Ishikawa (cell line): ENCODE results near the gene FRS3.

Experiments
- CEBPB ChIP-seq: IDR thresholded peaks from 2 replicates; pipeline ENCODE4 v1.6.1; 2012
- CREB1 ChIP-seq: IDR thresholded peaks from 2 replicates; pipeline ENCODE4 v1.6.1; 2012; ENCODE audit warnings: low read depth
- EGR1 ChIP-seq: IDR thresholded peaks from 2 replicates; pipeline ENCODE4 v1.6.1; 2012
- EP300 ChIP-seq: IDR thresholded peaks from 2 replicates; pipeline ENCODE4 v1.6.1; 2012; ENCODE audit warnings: borderline replicate concordance
- FOXM1 ChIP-seq: IDR thresholded peaks from 2 replicates; pipeline ENCODE4 v1.6.1; 2012; ENCODE audit warnings: low read depth, borderline replicate concordance
- NFIC ChIP-seq: IDR thresholded peaks from 2 replicates; pipeline ENCODE4 v1.6.1; 2012
- RAD21 ChIP-seq: IDR thresholded peaks from 2 replicates; pipeline ENCODE4 v1.6.1; 2012; ENCODE audit warnings: low read depth
- TAF1 ChIP-seq: IDR thresholded peaks from 2 replicates; pipeline ENCODE4 v1.6.1; 2012; ENCODE audit warnings: low read depth, mild to moderate bottlenecking
- TCF12 ChIP-seq: IDR thresholded peaks from 2 replicates; pipeline ENCODE4 v1.6.1; 2012; ENCODE audit warnings: low read depth
- TEAD4 ChIP-seq: IDR thresholded peaks from 2 replicates; pipeline ENCODE4 v1.6.1; 2012
- YY1 ChIP-seq: IDR thresholded peaks from 2 replicates; pipeline ENCODE4 v1.6.1; 2012; ENCODE audit warnings: low read depth
- ZBTB7A ChIP-seq: IDR thresholded peaks from 2 replicates; pipeline ENCODE4 v1.6.1; 2012; ENCODE audit warnings: low read depth
- TF ChIP-seq, protein P1 (sequence below): IDR thresholded peaks from 2 replicates; pipeline ENCODE4 v1.6.1; 2012
- TF ChIP-seq, protein P2 (sequence below): IDR thresholded peaks from 2 replicates; pipeline ENCODE4 v1.6.1; 2012; ENCODE audit warnings: low read depth, mild to moderate bottlenecking
- TF ChIP-seq, protein P3 (sequence below): IDR thresholded peaks from 2 replicates; pipeline ENCODE4 v1.6.1; 2012

Gene FRS3

DNA sequence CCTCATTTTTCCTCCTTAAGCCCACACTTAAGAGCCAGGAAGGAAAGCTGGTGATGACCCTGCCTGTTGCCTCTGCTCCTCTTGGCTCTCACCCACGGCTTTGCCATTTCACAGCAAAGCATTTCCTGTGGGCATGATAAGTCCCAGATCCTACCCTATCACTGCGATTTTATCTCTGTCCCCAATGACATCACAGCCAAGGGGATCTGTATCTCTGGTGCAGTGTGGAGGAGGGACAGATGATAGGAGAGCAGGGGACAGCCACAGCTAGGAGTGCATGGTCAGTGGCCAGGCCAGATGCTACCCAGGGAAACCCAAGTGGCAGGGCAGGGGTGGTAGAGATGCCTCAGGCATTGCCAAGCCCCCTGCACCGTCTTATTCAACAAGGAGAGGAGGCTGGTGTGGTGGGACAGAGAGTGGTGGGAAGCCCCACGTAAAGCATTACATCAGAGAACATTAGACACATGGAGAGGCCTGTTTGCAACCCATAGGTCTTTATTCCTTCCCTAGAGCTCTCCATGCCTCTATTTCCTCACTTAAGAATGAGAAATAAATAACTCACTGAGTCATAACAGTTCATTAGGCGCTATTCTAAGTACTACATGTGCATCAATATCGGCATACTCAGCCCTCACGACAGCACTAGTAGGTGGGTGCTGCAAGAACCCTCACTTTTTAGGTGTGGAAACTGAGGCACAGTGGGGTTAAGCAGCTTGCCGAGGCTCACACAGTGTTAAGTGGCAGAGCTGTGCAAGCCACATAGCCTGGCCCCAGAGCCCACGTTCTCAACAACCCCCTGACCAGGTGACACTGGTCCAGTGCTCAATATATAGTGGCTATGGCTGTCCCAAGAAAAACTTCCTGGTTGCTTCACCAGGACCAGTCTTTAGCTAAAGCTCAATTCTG, 48.9 kb downstream of the FRS3 start:
- no peak for TF ChIP-seq EP300
- TF ChIP-seq YY1, result no peak
- no peak for TF ChIP-seq CREB1
- TF ChIP-seq, protein P1, sequence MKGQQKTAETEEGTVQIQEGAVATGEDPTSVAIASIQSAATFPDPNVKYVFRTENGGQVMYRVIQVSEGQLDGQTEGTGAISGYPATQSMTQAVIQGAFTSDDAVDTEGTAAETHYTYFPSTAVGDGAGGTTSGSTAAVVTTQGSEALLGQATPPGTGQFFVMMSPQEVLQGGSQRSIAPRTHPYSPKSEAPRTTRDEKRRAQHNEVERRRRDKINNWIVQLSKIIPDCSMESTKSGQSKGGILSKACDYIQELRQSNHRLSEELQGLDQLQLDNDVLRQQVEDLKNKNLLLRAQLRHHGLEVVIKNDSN, result no peak
- TF ChIP-seq EGR1, result no peak
- no peak for TF ChIP-seq TEAD4
- TF ChIP-seq NFIC, result no peak
- no peak for TF ChIP-seq CEBPB
- TF ChIP-seq RAD21, result no peak
- no peak for TF ChIP-seq TAF1
- no peak for TF ChIP-seq FOXM1
- TF ChIP-seq, protein P2, sequence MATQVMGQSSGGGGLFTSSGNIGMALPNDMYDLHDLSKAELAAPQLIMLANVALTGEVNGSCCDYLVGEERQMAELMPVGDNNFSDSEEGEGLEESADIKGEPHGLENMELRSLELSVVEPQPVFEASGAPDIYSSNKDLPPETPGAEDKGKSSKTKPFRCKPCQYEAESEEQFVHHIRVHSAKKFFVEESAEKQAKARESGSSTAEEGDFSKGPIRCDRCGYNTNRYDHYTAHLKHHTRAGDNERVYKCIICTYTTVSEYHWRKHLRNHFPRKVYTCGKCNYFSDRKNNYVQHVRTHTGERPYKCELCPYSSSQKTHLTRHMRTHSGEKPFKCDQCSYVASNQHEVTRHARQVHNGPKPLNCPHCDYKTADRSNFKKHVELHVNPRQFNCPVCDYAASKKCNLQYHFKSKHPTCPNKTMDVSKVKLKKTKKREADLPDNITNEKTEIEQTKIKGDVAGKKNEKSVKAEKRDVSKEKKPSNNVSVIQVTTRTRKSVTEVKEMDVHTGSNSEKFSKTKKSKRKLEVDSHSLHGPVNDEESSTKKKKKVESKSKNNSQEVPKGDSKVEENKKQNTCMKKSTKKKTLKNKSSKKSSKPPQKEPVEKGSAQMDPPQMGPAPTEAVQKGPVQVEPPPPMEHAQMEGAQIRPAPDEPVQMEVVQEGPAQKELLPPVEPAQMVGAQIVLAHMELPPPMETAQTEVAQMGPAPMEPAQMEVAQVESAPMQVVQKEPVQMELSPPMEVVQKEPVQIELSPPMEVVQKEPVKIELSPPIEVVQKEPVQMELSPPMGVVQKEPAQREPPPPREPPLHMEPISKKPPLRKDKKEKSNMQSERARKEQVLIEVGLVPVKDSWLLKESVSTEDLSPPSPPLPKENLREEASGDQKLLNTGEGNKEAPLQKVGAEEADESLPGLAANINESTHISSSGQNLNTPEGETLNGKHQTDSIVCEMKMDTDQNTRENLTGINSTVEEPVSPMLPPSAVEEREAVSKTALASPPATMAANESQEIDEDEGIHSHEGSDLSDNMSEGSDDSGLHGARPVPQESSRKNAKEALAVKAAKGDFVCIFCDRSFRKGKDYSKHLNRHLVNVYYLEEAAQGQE, result no peak
- TF ChIP-seq, protein P3, sequence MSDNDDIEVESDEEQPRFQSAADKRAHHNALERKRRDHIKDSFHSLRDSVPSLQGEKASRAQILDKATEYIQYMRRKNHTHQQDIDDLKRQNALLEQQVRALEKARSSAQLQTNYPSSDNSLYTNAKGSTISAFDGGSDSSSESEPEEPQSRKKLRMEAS, result no peak
- TF ChIP-seq ZBTB7A, result no peak
- no peak for TF ChIP-seq TCF12

DNA sequence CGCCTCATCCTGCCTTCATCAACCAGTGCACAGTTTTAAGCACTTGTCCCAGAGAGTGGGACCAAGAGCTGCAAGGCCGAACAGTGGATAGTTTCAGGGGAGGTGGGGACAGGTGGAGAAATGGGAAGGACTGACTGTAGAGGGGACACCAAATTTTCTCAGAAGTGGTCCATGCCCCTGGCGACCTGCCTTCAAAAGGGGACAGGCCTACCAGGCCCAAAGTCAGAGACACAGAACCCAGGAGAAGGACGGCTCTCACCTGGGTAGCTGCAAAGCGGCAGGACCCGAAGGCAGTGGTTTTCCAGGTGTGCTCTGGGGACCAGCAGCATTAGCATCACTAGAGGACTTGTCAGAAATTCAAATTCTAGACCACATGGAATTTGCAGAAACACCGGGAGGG, 50.1 kb downstream of the FRS3 start:
- TF ChIP-seq, protein P2, result no peak
- no peak for TF ChIP-seq TEAD4
- TF ChIP-seq ZBTB7A, result no peak
- no peak for TF ChIP-seq RAD21

DNA sequence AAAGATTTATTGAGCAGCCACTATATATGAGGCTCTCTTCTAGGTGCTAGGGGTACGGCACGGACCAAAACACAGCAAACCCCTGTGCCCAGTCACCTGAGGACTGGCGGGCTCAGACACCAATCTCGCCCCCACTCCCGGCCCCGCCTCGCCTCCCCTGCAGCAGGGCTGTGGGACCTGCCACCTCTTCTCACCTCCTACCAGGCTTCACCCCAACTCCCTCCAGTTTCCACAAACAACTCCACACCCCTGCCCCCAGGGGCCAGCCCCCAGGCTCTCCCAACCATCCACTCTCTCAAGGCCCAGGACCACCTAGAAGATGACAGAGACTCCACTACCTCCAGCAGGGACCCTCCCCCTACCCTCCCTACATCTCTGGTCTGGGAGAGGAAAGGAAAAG, 50.7 kb downstream of the FRS3 start:
- TF ChIP-seq CREB1 (no peak), EGR1 (no peak)

DNA sequence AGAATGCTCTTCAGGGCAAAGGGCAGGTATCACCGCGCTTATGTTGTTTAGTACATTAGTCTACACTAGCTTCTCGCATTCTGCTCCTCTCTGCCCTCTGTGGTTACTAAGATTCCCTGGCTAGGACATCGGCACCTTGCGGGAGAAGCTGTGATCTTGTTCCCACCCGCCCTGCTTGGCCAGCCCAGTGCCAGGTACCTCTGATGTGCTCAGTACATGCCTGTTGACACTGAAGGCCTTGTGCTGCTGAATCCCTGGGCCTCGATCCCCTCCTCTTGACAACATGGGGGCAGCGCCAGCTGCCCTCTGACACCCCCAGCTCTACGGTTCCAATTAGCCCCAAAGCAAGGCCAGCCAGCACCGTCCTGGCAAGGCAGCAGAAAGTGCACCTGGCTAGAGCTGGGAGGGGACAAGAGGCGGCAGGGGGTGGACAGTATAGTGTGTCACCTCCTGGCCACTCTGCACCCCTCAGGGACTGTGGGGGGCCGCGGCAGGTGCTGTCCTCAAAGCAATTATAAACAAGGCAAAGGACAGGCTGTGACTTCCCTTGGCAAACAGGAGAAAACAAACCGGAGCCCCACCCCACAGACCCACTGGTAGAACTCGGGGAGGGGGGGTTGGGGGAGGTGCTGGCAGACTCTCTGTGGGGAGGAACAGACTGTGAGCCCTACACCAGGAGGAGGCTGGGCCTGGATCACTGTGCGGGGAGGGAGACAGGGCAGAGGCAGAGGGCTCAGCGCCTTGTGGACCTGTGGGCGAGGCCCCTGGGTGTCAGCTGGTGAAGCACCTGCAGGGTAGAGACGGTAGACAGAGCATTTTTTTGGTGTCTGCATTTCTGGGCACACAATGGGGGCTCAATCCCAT, 51.4 kb downstream of the FRS3 start:
- TF ChIP-seq CREB1 (no peak), NFIC (no peak), EP300 (no peak), RAD21 (no peak), TEAD4 (no peak), FOXM1 (no peak)
- TF ChIP-seq, protein P3, result no peak
- TF ChIP-seq, protein P2, result no peak
- TF ChIP-seq, protein P1, result no peak
